H54 (cell line): Measurements from ENCODE around the gene ZNF777.

Source experiments
- DNase-seq: peaks from one replicate; pipeline ENCODE4 v3.0.0; 2011; ENCODE audit warnings: low spot score, mixed read lengths; ENCODE audit not compliant: insufficient read length
- FAIRE-seq: peaks from 3 replicates; lab custom pipeline; 2011; peaks lifted over from hg19 to GRCh38; lab: Jason Lieb, UNC
- POLR2A ChIP-seq: IDR thresholded peaks from 2 replicates; pipeline ENCODE4 v1.6.1; 2011; ENCODE audit warnings: low read depth, mild to moderate bottlenecking, low read length

Gene ZNF777

GRCh38 chr7:149385195-149385950 is 75.5 kb downstream of the ZNF777 start:
- FAIRE-seq (no peak), DNase-seq (no peak)
- no peak for TF ChIP-seq POLR2A
